AG04449 (cell line): Measurements from ENCODE around the gene ARPC5.

ENCODE experiments used
- CTCF ChIA-PET: fragments of 350-600 bp; formaldehyde crosslinking; extraction: SDS; loops from one replicate; lab custom pipeline; 2021; ENCODE audit warnings: antibody characterized with exemption; lab: Yijun Ruan, JAX
- POLR2A ChIA-PET: fragments of 400-600, 350-600 bp; formaldehyde crosslinking; extraction: SDS; loops from one replicate; lab custom pipeline; 2020; ENCODE audit warnings: antibody characterized with exemption, inconsistent platforms; lab: Yijun Ruan, JAX
- DNase-seq: peaks from one replicate; pipeline ENCODE4 v3.0.0-alpha.2; 2010; ENCODE audit warnings: low read depth, low spot score
- H3K4me3 ChIP-seq: 2 replicates; pipeline ENCODE4 v1.5.1; 2011; ENCODE audit warnings: low read depth, mild to moderate bottlenecking, control low read depth, low read length
- CTCF ChIP-seq: IDR thresholded peaks from one replicate; pipeline ENCODE4 v1.5.1; 2011; ENCODE audit warnings: mild to moderate bottlenecking, moderate library complexity, low read length, control low read depth, inconsistent platforms; ENCODE audit not compliant: insufficient read depth; ENCODE audit errors: missing control alignments

The ARPC5 gene

GRCh38 chr1:183597656-183598347 lies 37.8 kb downstream of the ARPC5 start:
- ChIA-PET POLR2A (no interaction called here), CTCF (interaction anchor here (1.4 to 3.0 kb wide), 2 partner anchors 10 to 20 kb away, joined by 3 to 18 read pairs; no protein-coding TSS in a partner anchor)

DNA sequence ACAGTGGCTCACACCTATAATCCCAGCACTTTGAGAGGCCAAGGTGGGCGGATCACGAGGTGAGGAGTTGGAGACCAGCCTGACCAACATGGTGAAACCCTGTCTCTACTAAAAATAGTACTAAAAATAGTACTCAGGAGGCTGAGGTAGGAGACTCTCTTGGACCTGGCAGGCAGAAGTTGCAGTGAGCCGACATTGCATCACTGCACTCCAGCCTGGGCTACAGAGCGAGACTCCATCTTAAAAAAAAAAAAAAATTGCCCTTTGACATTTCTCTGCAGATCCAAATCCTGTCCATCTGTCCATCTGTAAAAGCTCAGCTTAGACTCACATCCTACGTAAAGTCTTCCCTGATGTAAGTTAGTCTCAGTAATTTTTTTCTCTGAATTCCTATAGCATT lies 39.1 kb downstream of the ARPC5 start:
- no peak for TF ChIP-seq CTCF
- no peak for DNase-seq
- no peak overlapping the region for H3K4me3 ChIP-seq
- ChIA-PET CTCF (interaction anchor here (0.8 to 3.0 kb wide), 2 partner anchors 8 to 12 kb away, joined by 3 to 18 read pairs; no protein-coding TSS in a partner anchor), POLR2A (no interaction called here)

More at GRCh38 chr1:183597656-183598347, 37.8 kb downstream of the ARPC5 start:
- no peak for TF ChIP-seq CTCF
- no peak for DNase-seq
- no peak overlapping the region for H3K4me3 ChIP-seq

DNA sequence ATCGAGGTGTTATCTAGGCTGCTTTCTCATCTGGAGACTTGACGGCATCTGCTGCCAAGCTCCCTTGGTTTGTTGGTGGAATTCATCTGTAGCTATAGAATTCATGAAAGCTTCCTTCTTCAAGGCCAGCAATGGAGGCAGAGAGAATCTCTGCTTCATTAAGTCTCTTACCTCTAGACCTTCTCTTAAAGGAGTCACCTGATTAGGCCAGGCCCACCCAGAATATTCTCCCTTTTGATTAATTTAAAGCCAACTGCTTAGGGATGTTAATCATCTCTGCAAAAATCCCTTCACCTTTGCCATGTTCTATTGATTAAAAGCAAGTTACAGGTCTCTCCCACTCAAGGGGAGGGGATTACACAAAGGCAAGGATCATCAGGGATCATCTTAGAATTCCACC lies 40.0 kb downstream of the ARPC5 start:
- DNase-seq = no peak
- no peak for TF ChIP-seq CTCF
- ChIA-PET POLR2A (no interaction called here), CTCF (interaction anchor here (1.3 kb wide), 1 partner anchor 16 kb away, joined by 4 read pairs; no protein-coding TSS in a partner anchor)
- no peak overlapping the region for H3K4me3 ChIP-seq

DNA sequence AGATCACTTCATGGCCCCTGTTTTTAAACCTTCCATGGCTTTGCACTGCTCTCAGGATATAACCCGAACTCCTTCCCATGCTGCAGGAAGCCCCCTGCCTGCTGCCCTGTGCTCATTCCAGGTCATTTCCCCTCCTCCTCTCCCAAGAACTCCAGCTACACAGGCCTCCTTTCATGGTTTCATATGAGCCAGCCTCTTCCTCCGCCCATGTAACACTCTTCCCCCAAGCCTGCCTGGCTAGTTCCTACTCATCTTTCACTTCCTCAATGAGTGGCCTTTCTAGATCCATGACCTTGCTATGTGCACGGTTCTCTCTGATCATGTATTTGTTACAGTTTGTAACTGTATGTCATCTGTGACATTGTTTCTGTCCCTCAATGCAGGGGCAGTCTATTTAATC lies 42.2 kb downstream of the ARPC5 start:
- no peak for DNase-seq
- CTCF ChIA-PET = no interaction called here
- no peak overlapping the region for H3K4me3 ChIP-seq
- no peak for TF ChIP-seq CTCF
- POLR2A ChIA-PET = no interaction called here

DNA sequence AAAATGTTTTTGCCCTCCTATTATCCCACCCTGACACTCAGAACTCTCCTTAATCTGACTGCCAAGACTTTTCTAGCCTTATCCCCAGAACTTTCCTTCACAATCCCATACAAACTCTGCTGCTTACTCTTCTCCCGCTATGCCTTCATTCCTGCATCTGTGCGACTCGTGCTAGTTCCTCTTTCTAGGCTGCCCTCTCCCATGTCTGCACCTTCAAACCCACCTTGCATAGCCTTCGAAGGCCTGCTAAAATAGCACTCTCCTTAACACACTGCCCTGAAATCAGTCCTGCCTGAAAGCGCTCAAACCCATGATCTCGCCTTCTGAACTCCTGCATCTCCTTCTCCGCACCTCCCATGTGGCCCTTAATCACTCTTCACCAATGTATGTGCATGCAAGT lies 42.9 kb downstream of the ARPC5 start:
- ChIA-PET POLR2A (no interaction called here), CTCF (no interaction called here)
- no peak for DNase-seq

More for the DNA sequence above, 42.9 kb downstream of the ARPC5 start:
- no peak for TF ChIP-seq CTCF
- no peak overlapping the region for H3K4me3 ChIP-seq
